Cerebellar nuclear complex (tissue), 1 donor: Measurements from ENCODE around the gene TMEM178A.
"Not testable (repeated sequence)": the region's sequence is repeated elsewhere in the genome, so short reads cannot be mapped to it uniquely, and the experiment has no call there.

ENCODE experiments used
- DNase-seq, 2 experiments: peaks; one replicate each; lab custom pipeline; 2025; lab: John Stamatoyannopoulos, UW

The TMEM178A gene

DNA sequence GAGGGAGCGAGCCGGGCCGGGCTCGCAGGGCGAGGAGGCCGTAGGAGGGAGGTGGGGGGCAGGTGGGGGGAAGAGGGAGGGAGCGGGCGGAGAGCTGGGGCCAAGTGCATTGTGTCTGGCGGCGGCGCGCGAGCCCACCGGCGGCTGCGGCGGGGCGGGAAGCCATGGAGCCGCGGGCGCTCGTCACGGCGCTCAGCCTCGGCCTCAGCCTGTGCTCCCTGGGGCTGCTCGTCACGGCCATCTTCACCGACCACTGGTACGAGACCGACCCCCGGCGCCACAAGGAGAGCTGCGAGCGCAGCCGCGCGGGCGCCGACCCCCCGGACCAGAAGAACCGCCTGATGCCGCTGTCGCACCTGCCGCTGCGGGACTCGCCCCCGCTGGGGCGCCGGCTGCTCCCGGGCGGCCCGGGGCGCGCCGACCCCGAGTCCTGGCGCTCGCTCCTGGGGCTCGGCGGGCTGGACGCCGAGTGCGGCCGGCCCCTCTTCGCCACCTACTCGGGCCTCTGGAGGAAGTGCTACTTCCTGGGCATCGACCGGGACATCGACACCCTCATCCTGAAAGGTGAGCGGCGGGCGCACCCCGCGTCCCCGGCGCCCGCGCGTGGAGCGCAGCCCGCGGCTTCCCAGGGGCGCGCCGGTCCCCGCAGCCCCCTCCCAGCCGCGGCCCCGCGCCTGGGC lies at the start of gene TMEM178A:
TMEM178A (plus strand) TSS at position 107 of the 680 bp plus-strand sequence; CDS start at position 165, 58 bp downstream.
- no peak for DNase-seq

GRCh38 chr2:39618236-39618635 lies 47.5 kb upstream of the TMEM178A start:
- DNase-seq, result no peak

GRCh38 chr2:39618736-39619135 lies 47.0 kb upstream of the TMEM178A start:
- DNase-seq, result no peak

DNA sequence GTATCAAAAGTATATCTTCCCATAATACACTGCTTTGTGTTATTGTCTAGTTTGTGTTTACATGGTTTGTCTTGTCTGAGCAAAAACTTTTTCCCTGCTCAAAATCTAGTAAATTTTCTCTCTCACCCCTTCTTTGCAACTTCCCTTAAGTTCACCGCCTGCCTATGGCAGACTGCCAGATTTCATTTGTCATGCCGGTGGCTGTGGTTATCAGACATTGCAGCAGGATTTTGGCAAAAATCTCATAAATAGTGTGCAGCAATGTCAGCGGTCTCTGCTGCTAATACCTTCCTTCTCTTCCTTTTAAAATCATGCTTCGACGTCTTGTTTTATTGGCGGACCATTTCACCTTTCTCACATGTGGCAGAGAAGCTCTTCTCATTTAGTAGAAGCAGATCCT lies 45.6 kb upstream of the TMEM178A start:
- DNase-seq, result no peak

GRCh38 chr2:39621596-39621995 lies 44.1 kb upstream of the TMEM178A start:
- no peak for DNase-seq

- DNase-seq, result no peak
Observed at GRCh38 chr2:39622860-39623259, 42.9 kb upstream of the TMEM178A start.

DNA sequence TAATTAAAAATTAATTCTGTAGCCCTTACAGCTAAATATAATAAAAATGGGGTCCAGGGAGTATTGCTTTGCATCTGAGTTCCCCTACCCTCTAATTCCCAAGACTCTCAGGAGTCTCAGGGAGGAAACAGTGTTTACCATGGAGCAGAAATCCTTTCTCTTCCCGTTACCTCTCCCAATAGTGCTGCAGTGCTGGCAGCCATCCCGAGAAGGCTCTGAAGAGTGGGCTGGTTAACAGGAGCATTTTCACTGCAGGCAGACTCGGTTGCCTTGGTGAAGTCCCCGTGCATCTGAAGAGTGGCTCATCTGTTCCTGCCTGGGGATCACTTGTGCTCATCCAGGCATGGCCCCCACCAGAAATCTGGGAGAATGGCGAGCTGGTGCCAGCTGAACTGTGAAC lies 41.8 kb upstream of the TMEM178A start:
- DNase-seq, result no peak

- DNase-seq, result no peak
Observed at GRCh38 chr2:39625193-39625926, 40.4 kb upstream of the TMEM178A start.

- DNase-seq, result no peak
Observed at GRCh38 chr2:39625927-39626270, 39.8 kb upstream of the TMEM178A start.

DNA sequence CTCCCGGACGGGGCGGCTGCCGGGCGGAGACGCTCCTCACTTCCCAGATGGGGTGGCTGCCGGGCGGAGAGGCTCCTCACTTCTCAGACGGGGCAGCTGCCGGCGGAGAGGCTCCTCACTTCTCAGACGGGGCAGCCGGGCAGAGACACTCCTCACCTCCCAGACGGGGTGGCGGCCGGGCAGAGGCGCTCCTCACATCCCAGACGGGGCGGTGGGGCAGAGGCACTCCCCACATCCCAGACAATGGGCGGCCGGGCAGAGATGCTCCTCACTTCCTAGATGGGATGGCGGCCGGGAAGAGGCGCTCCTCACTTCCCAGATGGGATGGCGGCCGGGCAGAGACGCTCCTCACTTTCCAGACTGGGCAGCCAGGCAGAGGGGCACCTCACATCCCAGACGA lies 37.4 kb upstream of the TMEM178A start:
- DNase-seq, result not testable (repeated sequence)

DNA sequence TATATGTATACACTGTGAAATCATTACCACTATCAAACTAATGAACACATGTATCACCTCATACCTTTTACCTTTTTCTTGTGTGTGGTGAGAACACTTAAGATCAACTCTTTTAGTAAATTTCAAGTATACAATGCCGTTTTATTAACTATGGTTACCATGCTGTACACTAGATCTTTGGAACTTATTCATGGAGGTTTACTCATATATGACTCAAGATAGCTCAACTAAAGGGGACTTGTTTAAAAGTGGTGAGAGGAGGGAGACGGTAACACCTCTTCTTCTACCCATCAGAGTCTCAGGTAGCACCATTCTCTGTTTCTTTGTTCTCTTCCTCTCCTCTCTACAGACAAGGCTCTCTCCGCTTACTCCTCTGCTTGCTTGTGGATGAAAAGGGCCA lies 36.1 kb upstream of the TMEM178A start:
- no peak for DNase-seq

DNA sequence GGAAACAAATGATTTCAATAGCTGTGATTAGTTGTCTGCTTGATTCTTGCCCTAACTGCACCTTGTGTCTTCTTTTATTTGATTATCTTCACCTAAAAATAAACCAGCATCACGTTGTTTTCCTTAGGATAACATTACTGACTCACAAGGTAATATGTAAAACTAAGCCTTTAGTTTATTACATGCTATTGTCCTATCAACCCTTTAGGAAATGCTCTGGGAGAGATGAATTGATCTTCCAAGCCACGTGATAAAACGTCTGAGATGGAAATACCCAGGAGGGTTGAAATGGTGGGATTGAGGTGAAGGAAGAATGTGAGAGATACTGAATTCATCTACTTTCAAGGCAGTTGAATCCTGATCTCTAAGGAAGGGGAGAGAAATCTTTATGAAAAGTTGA lies 34.5 kb upstream of the TMEM178A start:
- no peak for DNase-seq

DNA sequence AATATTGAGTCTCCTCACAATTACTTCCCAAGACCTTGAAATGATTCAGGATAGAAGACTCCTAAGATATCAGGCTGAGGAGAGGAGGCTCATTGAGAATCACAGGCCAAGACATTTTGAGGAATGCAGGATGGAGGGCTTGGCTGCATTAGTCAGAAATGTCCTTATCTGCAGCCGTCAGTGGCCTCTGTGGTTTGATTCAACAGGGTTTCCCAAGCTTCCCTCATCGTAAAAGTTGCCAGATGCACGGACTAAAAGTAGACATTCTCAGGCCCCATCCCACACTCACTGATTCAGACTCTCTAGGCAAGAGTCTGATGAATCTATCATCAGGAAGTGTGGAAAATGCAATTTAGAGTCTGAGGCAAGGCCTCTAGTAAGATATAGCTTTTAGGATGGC lies 34.0 kb upstream of the TMEM178A start:
- DNase-seq, result no peak

- no peak for DNase-seq
Observed at GRCh38 chr2:39632876-39633275, 32.8 kb upstream of the TMEM178A start.

- no peak for DNase-seq
Observed at GRCh38 chr2:39636306-39636705, 29.4 kb upstream of the TMEM178A start.

- no peak for DNase-seq
Observed at GRCh38 chr2:39638581-39638980, 27.1 kb upstream of the TMEM178A start.

DNA sequence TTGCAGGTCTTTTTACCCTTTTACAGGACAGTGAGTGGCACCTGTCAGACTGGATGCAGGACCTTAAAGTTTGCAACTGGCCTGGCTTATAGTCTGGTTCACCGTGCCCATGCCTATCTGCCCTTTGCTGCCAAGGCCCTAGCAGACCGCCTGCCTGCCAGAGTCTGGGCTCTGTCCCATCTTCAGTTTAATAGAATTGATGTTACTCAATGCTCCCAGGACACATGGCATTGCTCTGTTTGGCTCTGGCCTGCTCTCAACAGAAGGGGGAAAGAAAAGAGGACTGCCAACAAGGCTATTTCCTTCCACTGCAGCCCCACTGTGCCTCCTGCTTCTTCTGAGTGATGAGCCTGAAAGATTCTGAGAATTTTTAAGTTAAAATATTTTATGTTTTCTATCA lies 25.6 kb upstream of the TMEM178A start:
- peak; percentile 88 to 94 for DNase-seq

- DNase-seq, result no peak
Observed at GRCh38 chr2:39640681-39641080, 25.0 kb upstream of the TMEM178A start.

DNA sequence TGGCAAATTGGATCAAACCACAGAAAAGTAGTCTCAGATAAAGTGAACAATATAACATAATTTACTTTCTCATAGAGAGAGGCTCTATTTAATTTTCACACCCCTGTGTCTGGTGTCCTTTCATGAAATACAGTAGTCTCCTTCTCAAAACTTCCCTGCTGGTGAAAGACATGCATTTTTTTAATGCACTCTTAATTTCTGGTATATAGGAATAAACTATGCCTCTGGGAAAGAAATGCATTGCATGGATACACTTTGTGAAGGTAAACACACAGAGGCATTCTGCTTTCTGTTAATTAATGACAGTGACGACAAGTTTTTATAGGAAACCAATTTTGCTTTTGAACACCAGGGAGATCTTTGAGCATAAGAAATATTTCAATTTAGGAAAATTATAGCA lies 24.1 kb upstream of the TMEM178A start:
- DNase-seq, result no peak

- no peak for DNase-seq
Observed at GRCh38 chr2:39642051-39642718, 23.5 kb upstream of the TMEM178A start.

DNA sequence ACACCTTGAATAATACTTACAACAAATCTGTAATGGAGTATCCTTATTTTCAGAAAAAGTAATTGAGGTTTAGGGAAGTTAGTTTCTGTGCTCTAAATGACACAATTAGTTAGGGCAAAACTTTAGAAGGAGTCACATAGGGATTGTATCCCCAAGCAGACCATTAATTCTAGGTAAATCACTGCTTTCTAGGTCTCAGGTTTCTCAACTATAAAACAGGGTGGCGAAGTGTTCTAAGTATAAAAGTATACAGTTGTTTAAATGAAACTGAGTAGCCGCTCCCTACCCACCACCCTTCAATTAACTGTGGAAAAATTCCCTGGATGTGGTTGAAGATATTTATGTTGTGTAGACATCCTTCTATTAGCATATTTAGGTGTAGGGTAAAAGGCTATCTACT lies 19.9 kb upstream of the TMEM178A start:
- DNase-seq, result no peak

- no peak for DNase-seq
Observed at GRCh38 chr2:39646267-39646666, 19.4 kb upstream of the TMEM178A start.

DNA sequence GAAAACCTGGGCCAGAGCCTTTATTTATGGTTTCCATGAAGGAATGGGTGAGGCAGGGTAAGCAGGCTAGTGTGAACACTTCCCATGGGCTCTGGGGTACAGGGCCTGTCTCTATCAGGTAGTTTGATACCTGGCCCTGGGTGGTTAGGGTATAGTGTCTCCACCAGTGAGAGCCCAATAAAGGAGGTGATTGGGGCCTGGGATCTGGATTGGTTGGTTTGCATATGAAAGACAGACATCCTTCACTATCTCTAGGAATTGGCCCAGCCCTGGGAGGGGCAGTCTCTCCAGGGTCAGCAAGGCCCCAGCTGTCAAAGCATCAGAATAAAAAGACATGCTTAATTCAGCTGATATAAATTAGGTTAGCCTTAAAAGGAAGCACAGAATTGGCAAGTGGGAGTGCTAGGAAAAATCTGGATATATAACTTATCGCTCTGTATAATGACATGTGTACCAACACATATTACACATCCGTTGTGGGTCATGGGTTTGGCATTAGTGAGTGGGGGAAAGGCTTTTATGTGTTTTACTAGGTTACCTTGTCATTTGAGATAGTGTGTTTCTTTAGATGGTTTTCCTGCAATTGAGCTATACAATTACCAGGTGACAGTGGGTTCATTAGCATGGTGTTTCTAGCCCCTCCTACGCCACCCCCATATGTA lies 18.5 kb upstream of the TMEM178A start:
- no peak for DNase-seq
